Esophagus squamous epithelium (tissue), 5 donors: ENCODE results near the gene EIF2A. TPM values are rescaled to one million over a fixed set of nuclear protein-coding genes. Genes with fewer than 3 reads are reported as not detected.

Experiments used
- DNase-seq: peaks from one replicate; lab custom pipeline; 2025; lab: John Stamatoyannopoulos, UW
- H3K27ac ChIP-seq, 4 donors: fragments of 200-600 bp; sonication (generic); one replicate each; pipeline ENCODE4 v1.5.1; 2016 to 2019; ENCODE audit warnings: mild to moderate bottlenecking in 1 of 4
- H3K27me3 ChIP-seq, 4 donors: fragments of 200-600 bp; sonication (generic); 1 replicate in 3 of 4; 2 replicates in 1 of 4; pipeline versions ENCODE4 v1.5.1 to v1.6.0; 2017 to 2021; ENCODE audit warnings: antibody characterized with exemption in 1 of 4
- H3K36me3 ChIP-seq, 3 donors: fragments of 200-600 bp; sonication (generic); one replicate each; pipeline ENCODE4 v1.5.1; 2016 to 2019
- H3K4me1 ChIP-seq, 3 donors: fragments of 200-600 bp; sonication (generic); one replicate each; pipeline ENCODE4 v1.5.1; 2017 to 2019
- H3K4me3 ChIP-seq, 4 donors: fragments of 200-600 bp; sonication (generic); 1 replicate in 3 of 4; 2 replicates in 1 of 4; pipeline ENCODE4 v1.5.1; 2016 to 2019; ENCODE audit warnings: mild to moderate bottlenecking in 2 of 4, moderate library complexity in 1 of 4
- H3K9me3 ChIP-seq, 3 donors: fragments of 200-600 bp; sonication (generic); one replicate each; pipeline ENCODE4 v1.5.1; 2016 to 2019
- POLR2A ChIP-seq, 4 donors: fragments of 450-650 bp; IDR thresholded peaks; one replicate each; pipeline ENCODE4 v1.6.1; 2017; ENCODE audit warnings: antibody characterized with exemption in 4 of 4, mild to moderate bottlenecking in 4 of 4, moderate library complexity in 3 of 4
- WGBS, 2 donors: methylation state at CpG; one replicate each; pipeline ENCODE4 v1.1.5; 2018; 5-methylcytosine and 5-hydroxymethylcytosine counted together
- intact Hi-C: fragments of 100-400 bp; cut with DNase I; formaldehyde crosslinking; loops from one replicate; pipeline ENCODE4 v1.15.0; 2022
- total RNA-seq, 4 donors: library from RNA; depleted of rRNA; stranded (reverse); fragments of >200 nt; gene quantifications; one replicate each; pipeline ENCODE4 v1.1.0, GENCODE V29; 2016
- TF ChIP-seq, protein P1 (sequence below), 6 experiments: fragments of 450-650 bp in 4 of 6; fragments of 200-600 bp in 2 of 6; sonication (generic) in 2 of 6; IDR thresholded peaks; one replicate each; pipeline ENCODE4 v1.5.1; 2016 to 2019; ENCODE audit warnings: antibody characterized with exemption in 6 of 6, mild to moderate bottlenecking in 4 of 6, moderate library complexity in 4 of 6
- donor health status: DM: yes; HTN: yes; CAD: no.

The EIF2A gene
- total RNA-seq, 4 donors from 2014 or later = 67.7 to 233 (median 136) TPM

DNA sequence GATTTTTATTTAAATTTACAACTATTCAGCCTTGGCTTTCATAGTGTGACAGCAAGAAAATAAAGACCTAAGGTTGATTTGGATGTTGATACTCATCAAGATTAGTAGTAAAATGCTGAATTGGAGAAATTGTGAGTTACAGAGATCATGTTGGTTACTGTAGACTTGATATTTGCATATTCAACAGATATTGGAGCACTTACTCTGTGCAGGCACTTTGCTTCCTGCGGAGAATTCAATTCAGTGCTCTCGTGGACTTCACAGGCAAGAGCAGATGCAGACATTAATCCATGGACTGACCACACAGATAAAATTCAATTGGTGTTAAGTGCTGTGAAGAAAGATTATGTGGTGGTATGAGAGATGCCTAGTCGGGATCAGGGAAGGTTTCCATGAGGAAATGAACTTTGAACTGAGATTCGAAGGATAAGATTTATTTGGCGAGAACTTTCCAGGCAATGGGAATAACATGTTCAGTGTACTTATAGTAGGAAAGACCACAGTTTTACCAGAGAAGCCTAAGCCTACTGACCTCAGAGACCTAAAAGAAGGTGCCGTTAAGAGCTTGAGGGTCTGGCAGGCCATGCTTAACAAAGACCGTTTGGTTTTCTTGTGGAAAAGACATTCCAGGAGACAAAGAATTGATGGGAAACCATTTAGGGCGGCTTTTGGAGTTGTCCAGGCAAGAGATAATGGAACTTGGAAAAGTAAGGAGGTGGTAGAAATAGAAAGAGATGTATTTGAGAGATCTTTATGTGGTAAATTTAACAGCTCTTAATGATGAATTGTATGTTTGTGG lies 60.9 kb downstream of the EIF2A start:
- Histone ChIP-seq H3K27me3 (no peaks in the 10 kb centered on the region), H3K9me3 (no peaks in the 10 kb centered on the region), H3K4me3 (no peak overlapping the region), H3K27ac (no peak overlapping the region), H3K36me3 (peaks cover 0 to 12% (median 0%) of the 10 kb centered on the region in 3 donors), H3K4me1 (peaks cover 5 to 76% (median 25%) of the 10 kb centered on the region in 3 donors)
- no peak for DNase-seq
- TF ChIP-seq, protein P1, sequence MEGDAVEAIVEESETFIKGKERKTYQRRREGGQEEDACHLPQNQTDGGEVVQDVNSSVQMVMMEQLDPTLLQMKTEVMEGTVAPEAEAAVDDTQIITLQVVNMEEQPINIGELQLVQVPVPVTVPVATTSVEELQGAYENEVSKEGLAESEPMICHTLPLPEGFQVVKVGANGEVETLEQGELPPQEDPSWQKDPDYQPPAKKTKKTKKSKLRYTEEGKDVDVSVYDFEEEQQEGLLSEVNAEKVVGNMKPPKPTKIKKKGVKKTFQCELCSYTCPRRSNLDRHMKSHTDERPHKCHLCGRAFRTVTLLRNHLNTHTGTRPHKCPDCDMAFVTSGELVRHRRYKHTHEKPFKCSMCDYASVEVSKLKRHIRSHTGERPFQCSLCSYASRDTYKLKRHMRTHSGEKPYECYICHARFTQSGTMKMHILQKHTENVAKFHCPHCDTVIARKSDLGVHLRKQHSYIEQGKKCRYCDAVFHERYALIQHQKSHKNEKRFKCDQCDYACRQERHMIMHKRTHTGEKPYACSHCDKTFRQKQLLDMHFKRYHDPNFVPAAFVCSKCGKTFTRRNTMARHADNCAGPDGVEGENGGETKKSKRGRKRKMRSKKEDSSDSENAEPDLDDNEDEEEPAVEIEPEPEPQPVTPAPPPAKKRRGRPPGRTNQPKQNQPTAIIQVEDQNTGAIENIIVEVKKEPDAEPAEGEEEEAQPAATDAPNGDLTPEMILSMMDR (IDR thresholded peaks at IDR 0.05) = no peak
- TF ChIP-seq POLR2A (IDR thresholded peaks at IDR 0.05) = no peak
- intact Hi-C loops = no loop called here
- 71 to 78% methylated on average over 8 of the region's 8 CpGs for WGBS, 2 donors

DNA sequence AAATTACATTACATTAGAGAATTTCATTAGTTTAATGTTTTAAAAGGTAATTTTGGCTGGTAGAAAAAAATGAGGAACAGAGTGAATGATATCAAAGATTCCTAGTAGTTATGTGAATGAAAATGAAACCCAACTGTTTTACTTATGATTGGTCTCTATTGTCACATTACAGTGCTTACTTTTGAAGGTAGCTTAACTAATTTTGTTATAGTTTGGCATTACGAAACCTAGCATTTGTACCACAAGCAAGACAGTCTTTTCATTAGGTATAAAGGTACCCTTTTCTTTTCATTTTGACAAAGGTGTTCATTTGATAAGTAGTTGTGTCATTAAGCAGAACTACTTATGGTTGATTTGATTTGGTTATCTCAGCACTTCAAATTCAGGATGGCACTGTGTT lies 63.4 kb downstream of the EIF2A start:
- Histone ChIP-seq H3K4me1 (peaks cover 0 to 71% (median 17%) of the 10 kb centered on the region in 3 donors), H3K27ac (no peak overlapping the region), H3K36me3 (peaks cover 0 to 19% (median 0%) of the 10 kb centered on the region in 3 donors), H3K4me3 (no peak overlapping the region), H3K27me3 (no peaks in the 10 kb centered on the region), H3K9me3 (no peaks in the 10 kb centered on the region)
- TF ChIP-seq, protein P1 (IDR thresholded peaks at IDR 0.05) = no peak
- no peak for TF ChIP-seq POLR2A (IDR thresholded peaks at IDR 0.05)
- DNase-seq = no peak
- 0% methylated on average over 1 of the region's 1 CpG for WGBS, 2 donors
- intact Hi-C loops = no loop called here

DNA sequence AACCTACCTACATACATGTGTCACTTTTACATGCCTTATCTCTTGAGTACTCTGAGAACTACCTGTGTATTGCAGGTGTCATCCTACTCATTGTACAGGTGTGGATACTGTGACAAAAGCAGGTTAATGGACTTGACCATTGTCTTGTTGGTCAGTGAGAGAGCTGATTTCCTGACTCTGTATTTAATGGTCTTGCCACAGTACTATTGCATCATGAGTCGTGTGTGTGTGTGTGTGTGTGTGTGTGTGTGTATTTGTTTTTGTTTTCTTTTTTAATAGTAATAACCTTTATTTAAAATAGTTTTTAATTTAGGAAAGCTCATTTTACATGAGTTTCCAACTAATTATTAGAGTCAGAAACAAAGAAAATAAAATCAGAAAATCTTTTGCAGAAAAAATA lies 64.2 kb downstream of the EIF2A start:
- intact Hi-C loops = no loop called here
- TF ChIP-seq, protein P1 (IDR thresholded peaks at IDR 0.05) = no peak
- no peak for TF ChIP-seq POLR2A (IDR thresholded peaks at IDR 0.05)
- no peak for DNase-seq
- H3K4me3 ChIP-seq = no peak overlapping the region
- H3K9me3 ChIP-seq = no peaks in the 10 kb centered on the region
- no peaks in the 10 kb centered on the region for H3K27me3 ChIP-seq
- peaks cover 0 to 63% (median 17%) of the 10 kb centered on the region in 3 donors for H3K4me1 ChIP-seq
- peaks cover 0 to 19% (median 0%) of the 10 kb centered on the region in 3 donors for H3K36me3 ChIP-seq
- 55 to 64% methylated on average over 1 of the region's 1 CpG for WGBS, 2 donors
- H3K27ac ChIP-seq = no peak overlapping the region

DNA sequence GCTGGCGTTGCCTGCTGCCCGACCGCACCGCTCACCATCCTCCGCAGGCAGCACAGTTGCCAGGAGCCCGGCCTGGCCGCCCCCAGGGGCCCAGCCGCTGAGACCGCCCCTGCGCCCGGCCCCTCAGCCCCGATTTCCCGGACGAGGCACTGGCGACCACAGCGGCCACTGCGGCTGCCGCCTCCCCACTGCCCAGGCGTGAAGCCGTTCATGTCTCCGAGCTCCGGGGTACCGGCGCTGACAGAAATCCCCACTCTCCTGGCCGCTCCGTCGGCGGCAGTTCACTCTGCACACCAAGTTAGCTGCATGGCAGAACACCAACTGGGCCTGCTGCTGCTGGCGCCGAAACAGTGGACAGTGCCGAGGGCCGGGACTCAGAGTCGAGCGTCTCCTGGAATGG lies 65.1 kb downstream of the EIF2A start:
- Histone ChIP-seq H3K4me1 (peaks cover 0 to 54% (median 15%) of the 10 kb centered on the region in 3 donors), H3K4me3 (no peak overlapping the region), H3K27ac (no peak overlapping the region), H3K27me3 (no peaks in the 10 kb centered on the region), H3K9me3 (no peaks in the 10 kb centered on the region), H3K36me3 (peaks cover 0 to 19% (median 0%) of the 10 kb centered on the region in 3 donors)
- TF ChIP-seq POLR2A (IDR thresholded peaks at IDR 0.05) = no peak
- TF ChIP-seq, protein P1 (IDR thresholded peaks at IDR 0.05) = no peak
- no peak for DNase-seq
- WGBS, 2 donors = 99 to 100% methylated on average over 7 to 14 of the region's 34 CpGs
- intact Hi-C loops = no loop called here

DNA sequence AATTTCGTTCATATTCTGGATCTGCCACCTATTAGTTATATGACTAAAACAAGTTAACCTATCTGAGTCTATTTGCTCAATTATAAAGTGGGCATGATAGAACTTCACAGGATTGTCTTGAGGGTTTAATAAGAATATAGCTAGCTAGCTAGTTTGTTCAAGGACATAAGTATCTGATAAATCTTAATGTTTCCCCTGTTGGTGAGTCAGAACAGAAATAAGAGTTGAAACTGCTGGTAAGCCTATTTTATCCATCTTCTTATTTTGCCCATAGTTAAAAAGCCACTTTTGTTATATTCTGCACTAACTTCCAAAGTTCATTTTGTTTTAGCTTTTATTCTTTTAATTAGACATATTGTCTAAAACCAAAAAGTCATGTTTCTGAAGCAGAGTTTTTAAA lies 65.9 kb downstream of the EIF2A start:
- 78 to 91% methylated on average over 1 of the region's 1 CpG for WGBS, 2 donors
- H3K4me3 ChIP-seq = no peak overlapping the region
- DNase-seq = no peak
- no peaks in the 10 kb centered on the region for H3K9me3 ChIP-seq
- H3K27me3 ChIP-seq = no peaks in the 10 kb centered on the region
- no peak for TF ChIP-seq POLR2A (IDR thresholded peaks at IDR 0.05)
- TF ChIP-seq, protein P1 (IDR thresholded peaks at IDR 0.05) = no peak
- H3K27ac ChIP-seq = no peak overlapping the region
- H3K4me1 ChIP-seq = peaks cover 0 to 46% (median 10%) of the 10 kb centered on the region in 3 donors
- H3K36me3 ChIP-seq = peaks cover 0 to 19% (median 0%) of the 10 kb centered on the region in 3 donors
- intact Hi-C loops = no loop called here
